NT2/D1 (cell line): ENCODE measurements around the gene INSRR.

Experiments used
- SUZ12 ChIP-seq: IDR thresholded peaks from 2 replicates; pipeline ENCODE4 v1.6.1; 2011; ENCODE audit not compliant: insufficient read length, insufficient read depth; ENCODE audit errors: extremely low read depth
- YY1 ChIP-seq: IDR thresholded peaks from 2 replicates; pipeline ENCODE4 v1.6.1; 2011; ENCODE audit not compliant: insufficient read length, insufficient read depth
- ZNF274 ChIP-seq: IDR thresholded peaks from 2 replicates; pipeline ENCODE4 v1.6.1; 2011; ENCODE audit warnings: mild to moderate bottlenecking, low read depth, low read length

DNA sequence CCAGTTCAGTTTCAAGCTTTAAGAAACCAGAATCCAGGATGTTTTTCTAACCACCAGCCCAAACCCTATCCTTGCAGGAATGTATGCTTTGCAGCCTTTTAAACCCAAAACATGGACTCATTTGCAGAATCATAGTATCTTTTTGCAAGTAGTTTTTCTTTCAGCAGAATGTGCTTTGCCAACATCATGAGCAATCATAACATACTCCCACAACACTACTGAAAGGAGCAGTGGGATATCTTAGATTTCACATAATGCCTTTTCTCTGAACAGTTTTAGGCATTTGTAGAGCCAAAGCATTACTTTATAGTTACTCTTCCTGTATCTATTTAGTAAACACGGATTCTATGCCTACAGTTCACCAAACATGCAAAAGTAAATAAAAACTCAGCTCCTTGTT is 32.3 kb downstream of the INSRR start:
- TF ChIP-seq YY1, result no peak
- TF ChIP-seq ZNF274, result no peak
- no peak for TF ChIP-seq SUZ12
